NCI-H1436 (cell line): ENCODE measurements around the gene EIF2AK3.

Experiments used
- DNase-seq: peaks from one replicate; lab custom pipeline; 2025; lab: John Stamatoyannopoulos, UW

Gene EIF2AK3

GRCh38 chr2:88540346-88540745 lies 86.9 kb downstream of the EIF2AK3 start:
- no peak for DNase-seq

- no peak for DNase-seq
Observed at GRCh38 chr2:88538362-88538917, 88.8 kb downstream of the EIF2AK3 start.

GRCh38 chr2:88537640-88538039 lies 89.6 kb downstream of the EIF2AK3 start:
- DNase-seq: no peak

- no peak for DNase-seq
Observed at GRCh38 chr2:88530081-88530480, 97.2 kb downstream of the EIF2AK3 start.

GRCh38 chr2:88521445-88522073 lies 105.7 kb downstream of the EIF2AK3 start:
- DNase-seq: no peak

- no peak for DNase-seq
Observed at GRCh38 chr2:88517759-88518201, 109.5 kb downstream of the EIF2AK3 start.
